ENCODE data around the gene KLHL41. TPM values are rescaled to one million over a fixed set of nuclear protein-coding genes. Genes with fewer than 3 reads are reported as not detected.

KLHL41 gene
- total and polyA plus RNA-seq, 2 of the 13 experiments (the other 11 are each of a cell fraction or from before 2014, with no cell fraction given) = 0.07 to 0.31 TPM

DNA sequence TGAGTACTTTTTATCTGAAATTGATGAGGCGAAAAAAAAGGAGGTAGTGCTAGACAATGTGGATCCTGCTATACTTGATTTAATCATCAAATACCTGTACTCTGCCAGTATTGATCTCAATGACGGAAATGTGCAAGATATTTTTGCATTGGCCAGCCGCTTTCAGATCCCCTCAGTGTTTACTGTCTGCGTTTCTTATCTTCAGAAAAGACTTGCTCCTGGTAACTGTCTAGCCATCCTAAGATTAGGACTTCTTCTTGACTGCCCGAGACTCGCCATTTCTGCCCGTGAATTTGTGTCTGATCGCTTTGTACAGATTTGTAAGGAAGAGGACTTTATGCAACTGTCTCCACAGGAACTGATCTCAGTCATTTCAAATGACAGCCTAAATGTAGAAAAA lies 453 bp downstream of the KLHL41 start (continued):
- no peak for TF ChIP-seq JUNB (CRISPR knock-in tag; IDR thresholded peaks at IDR 0.05; ENCODE audit: borderline replicate concordance)
- TF ChIP-seq EZH2 (conservative IDR thresholded peaks at IDR 0.05; ENCODE audit: low read depth, low read length) = no peak
- no peak for TF ChIP-seq ZNF777 (CRISPR knock-in tag; IDR thresholded peaks at IDR 0.05)
- TF ChIP-seq, protein P1, sequence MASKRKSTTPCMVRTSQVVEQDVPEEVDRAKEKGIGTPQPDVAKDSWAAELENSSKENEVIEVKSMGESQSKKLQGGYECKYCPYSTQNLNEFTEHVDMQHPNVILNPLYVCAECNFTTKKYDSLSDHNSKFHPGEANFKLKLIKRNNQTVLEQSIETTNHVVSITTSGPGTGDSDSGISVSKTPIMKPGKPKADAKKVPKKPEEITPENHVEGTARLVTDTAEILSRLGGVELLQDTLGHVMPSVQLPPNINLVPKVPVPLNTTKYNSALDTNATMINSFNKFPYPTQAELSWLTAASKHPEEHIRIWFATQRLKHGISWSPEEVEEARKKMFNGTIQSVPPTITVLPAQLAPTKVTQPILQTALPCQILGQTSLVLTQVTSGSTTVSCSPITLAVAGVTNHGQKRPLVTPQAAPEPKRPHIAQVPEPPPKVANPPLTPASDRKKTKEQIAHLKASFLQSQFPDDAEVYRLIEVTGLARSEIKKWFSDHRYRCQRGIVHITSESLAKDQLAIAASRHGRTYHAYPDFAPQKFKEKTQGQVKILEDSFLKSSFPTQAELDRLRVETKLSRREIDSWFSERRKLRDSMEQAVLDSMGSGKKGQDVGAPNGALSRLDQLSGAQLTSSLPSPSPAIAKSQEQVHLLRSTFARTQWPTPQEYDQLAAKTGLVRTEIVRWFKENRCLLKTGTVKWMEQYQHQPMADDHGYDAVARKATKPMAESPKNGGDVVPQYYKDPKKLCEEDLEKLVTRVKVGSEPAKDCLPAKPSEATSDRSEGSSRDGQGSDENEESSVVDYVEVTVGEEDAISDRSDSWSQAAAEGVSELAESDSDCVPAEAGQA (IDR thresholded peaks at IDR 0.05; ENCODE audit: low read depth) = no peak
- TF ChIP-seq, protein P1 (CRISPR knock-in tag; IDR thresholded peaks at IDR 0.05; ENCODE audit: borderline replicate concordance) = no peak
- TF ChIP-seq MYNN (CRISPR knock-in tag; IDR thresholded peaks at IDR 0.05; ENCODE audit: low read depth) = no peak
- TF ChIP-seq ZNF841 (CRISPR knock-in tag; IDR thresholded peaks at IDR 0.05; ENCODE audit: borderline replicate concordance) = no peak
- TF ChIP-seq, protein P2, sequence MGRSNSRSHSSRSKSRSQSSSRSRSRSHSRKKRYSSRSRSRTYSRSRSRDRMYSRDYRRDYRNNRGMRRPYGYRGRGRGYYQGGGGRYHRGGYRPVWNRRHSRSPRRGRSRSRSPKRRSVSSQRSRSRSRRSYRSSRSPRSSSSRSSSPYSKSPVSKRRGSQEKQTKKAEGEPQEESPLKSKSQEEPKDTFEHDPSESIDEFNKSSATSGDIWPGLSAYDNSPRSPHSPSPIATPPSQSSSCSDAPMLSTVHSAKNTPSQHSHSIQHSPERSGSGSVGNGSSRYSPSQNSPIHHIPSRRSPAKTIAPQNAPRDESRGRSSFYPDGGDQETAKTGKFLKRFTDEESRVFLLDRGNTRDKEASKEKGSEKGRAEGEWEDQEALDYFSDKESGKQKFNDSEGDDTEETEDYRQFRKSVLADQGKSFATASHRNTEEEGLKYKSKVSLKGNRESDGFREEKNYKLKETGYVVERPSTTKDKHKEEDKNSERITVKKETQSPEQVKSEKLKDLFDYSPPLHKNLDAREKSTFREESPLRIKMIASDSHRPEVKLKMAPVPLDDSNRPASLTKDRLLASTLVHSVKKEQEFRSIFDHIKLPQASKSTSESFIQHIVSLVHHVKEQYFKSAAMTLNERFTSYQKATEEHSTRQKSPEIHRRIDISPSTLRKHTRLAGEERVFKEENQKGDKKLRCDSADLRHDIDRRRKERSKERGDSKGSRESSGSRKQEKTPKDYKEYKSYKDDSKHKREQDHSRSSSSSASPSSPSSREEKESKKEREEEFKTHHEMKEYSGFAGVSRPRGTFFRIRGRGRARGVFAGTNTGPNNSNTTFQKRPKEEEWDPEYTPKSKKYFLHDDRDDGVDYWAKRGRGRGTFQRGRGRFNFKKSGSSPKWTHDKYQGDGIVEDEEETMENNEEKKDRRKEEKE (IDR thresholded peaks at IDR 0.05) = no peak
- TF ChIP-seq ZNF766 (CRISPR knock-in tag; IDR thresholded peaks at IDR 0.05; ENCODE audit: borderline replicate concordance) = no peak
- no peak for TF ChIP-seq HNF4G (IDR thresholded peaks at IDR 0.05; ENCODE audit: borderline replicate concordance, low read depth, low read length)
- no peak for TF ChIP-seq HNF4G (CRISPR knock-in tag; IDR thresholded peaks at IDR 0.05; ENCODE audit: borderline replicate concordance, low read depth)

All from HepG2 (cell line).